ENCODE results near the gene NRIP1. TPM values are rescaled to one million over a fixed set of nuclear protein-coding genes. Genes with fewer than 3 reads are reported as not detected.

NRIP1 gene
- polyA plus RNA-seq, 1 donor, result 44.5 TPM

DNA sequence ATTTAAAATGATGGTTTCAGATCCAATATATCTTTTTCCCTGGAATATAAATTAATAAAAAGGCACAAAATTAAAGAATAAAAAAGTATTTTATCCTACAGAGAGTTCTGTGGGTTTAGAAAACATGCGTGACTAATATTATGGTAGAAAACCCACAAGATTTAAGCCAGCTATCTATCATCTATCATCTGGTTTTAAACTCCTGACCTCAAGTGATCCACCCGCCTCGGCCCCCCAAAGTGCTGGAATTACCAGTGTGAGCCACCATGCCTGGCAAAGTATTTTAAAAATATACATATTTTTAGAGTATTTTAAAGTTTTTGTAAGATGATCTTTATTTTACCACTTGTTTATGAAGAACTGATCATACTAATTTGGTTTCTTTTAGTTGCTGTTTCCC, 79.5 kb downstream of the NRIP1 start:
- Histone ChIP-seq H3K27ac (ENCODE audit: low read length) (no peak overlapping the region), H3K4me3 (ENCODE audit: low read length) (no peak overlapping the region), H3K27me3 (ENCODE audit: control insufficient read depth, insufficient read depth, low read length) (no peaks in the 10 kb centered on the region), H3K4me1 (ENCODE audit: control insufficient read depth, insufficient read depth, low read length) (peaks cover 7% of the 10 kb centered on the region), H3K36me3 (ENCODE audit: control insufficient read depth, insufficient read depth, low read length) (peaks cover 35% of the 10 kb centered on the region), H3K9me3 (ENCODE audit: control insufficient read depth, low read depth, low read length) (no peaks in the 10 kb centered on the region)
- no CpG with 5 or more reads among the region's 3 CpGs for WGBS (ENCODE audit: insufficient coverage, low lambda C conversion rate)
- DNase-seq, result no peak

DNA sequence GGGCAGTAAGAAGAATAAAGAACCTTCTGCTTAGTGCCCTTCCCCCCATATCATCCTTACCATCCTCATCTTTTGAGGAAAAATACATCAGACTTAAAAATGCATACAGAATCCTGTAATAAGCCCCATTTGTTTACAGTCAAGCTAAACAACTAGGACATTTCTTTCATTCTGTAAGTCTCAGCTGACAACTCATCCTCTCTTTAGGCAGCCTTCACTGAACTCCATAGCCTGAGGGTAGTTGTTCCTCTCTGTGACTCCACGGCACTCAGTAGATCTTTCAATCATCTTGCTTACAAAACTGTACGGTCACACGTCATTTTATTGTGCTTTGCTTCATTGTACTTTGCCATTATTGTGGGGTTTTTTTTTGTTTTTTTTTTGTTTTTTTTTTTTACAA, 82.5 kb downstream of the NRIP1 start:
- no peak overlapping the region for H3K27ac ChIP-seq (ENCODE audit: low read length)
- DNase-seq, result no peak

GRCh38 chr21:14981246-14981645, 83.6 kb downstream of the NRIP1 start:
- Histone ChIP-seq H3K9me3 (ENCODE audit: control insufficient read depth, low read depth, low read length) (no peaks in the 10 kb centered on the region), H3K4me1 (ENCODE audit: control insufficient read depth, insufficient read depth, low read length) (no peaks in the 10 kb centered on the region), H3K27ac (ENCODE audit: low read length) (no peak overlapping the region), H3K4me3 (ENCODE audit: low read length) (no peak overlapping the region), H3K36me3 (ENCODE audit: control insufficient read depth, insufficient read depth, low read length) (peaks cover 19% of the 10 kb centered on the region), H3K27me3 (ENCODE audit: control insufficient read depth, insufficient read depth, low read length) (no peaks in the 10 kb centered on the region)
- DNase-seq, result no peak
- WGBS (ENCODE audit: insufficient coverage, low lambda C conversion rate), result 88% methylated on average over 3 of the region's 5 CpGs

More for the DNA sequence above, 82.5 kb downstream of the NRIP1 start:
- no peaks in the 10 kb centered on the region for H3K9me3 ChIP-seq (ENCODE audit: control insufficient read depth, low read depth, low read length)
- peaks cover 23% of the 10 kb centered on the region for H3K36me3 ChIP-seq (ENCODE audit: control insufficient read depth, insufficient read depth, low read length)
- no peaks in the 10 kb centered on the region for H3K27me3 ChIP-seq (ENCODE audit: control insufficient read depth, insufficient read depth, low read length)
- WGBS (ENCODE audit: insufficient coverage, low lambda C conversion rate), result 75% methylated on average over 2 of the region's 3 CpGs
- H3K4me3 ChIP-seq (ENCODE audit: low read length), result no peak overlapping the region
- no peaks in the 10 kb centered on the region for H3K4me1 ChIP-seq (ENCODE audit: control insufficient read depth, insufficient read depth, low read length)

GRCh38 chr21:14979264-14979663, 85.5 kb downstream of the NRIP1 start:
- Histone ChIP-seq H3K9me3 (ENCODE audit: control insufficient read depth, low read depth, low read length) (no peaks in the 10 kb centered on the region), H3K27me3 (ENCODE audit: control insufficient read depth, insufficient read depth, low read length) (no peaks in the 10 kb centered on the region), H3K4me3 (ENCODE audit: low read length) (no peak overlapping the region), H3K27ac (ENCODE audit: low read length) (no peak overlapping the region), H3K4me1 (ENCODE audit: control insufficient read depth, insufficient read depth, low read length) (no peaks in the 10 kb centered on the region), H3K36me3 (ENCODE audit: control insufficient read depth, insufficient read depth, low read length) (peaks cover 17% of the 10 kb centered on the region)
- no peak for DNase-seq

DNA sequence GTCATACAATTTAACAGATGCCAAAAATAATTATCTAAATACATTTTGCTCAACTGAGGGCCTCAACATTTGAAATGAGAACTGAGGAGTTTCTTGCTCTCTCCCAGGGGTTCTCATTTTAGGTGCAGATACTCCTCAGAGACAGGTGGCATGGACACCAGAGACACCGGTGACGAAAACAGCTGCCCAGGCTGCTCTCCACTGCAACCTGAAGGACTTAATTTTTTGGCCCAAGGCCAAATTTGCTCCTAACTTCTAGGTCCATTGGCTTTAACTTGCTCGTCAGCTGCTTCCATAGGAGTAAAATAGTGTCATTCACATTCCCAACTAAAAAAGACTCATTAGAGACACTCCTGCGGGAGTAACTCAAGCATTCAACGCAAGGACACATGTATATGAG, 87.0 kb downstream of the NRIP1 start:
- no peak overlapping the region for H3K4me3 ChIP-seq (ENCODE audit: low read length)
- no peak for DNase-seq

GRCh38 chr21:14975136-14975919, 89.5 kb downstream of the NRIP1 start:
- H3K36me3 ChIP-seq (ENCODE audit: control insufficient read depth, insufficient read depth, low read length), result peaks cover 7% of the 10 kb centered on the region
- H3K27ac ChIP-seq (ENCODE audit: low read length), result no peak overlapping the region
- no peaks in the 10 kb centered on the region for H3K4me1 ChIP-seq (ENCODE audit: control insufficient read depth, insufficient read depth, low read length)
- H3K27me3 ChIP-seq (ENCODE audit: control insufficient read depth, insufficient read depth, low read length), result no peaks in the 10 kb centered on the region
- H3K4me3 ChIP-seq (ENCODE audit: low read length), result no peak overlapping the region
- H3K9me3 ChIP-seq (ENCODE audit: control insufficient read depth, low read depth, low read length), result no peaks in the 10 kb centered on the region
- no peak for DNase-seq
- WGBS (ENCODE audit: insufficient coverage, low lambda C conversion rate), result 90% methylated on average over 2 of the region's 6 CpGs

More for the DNA sequence above, 87.0 kb downstream of the NRIP1 start:
- no CpG with 5 or more reads among the region's 5 CpGs for WGBS (ENCODE audit: insufficient coverage, low lambda C conversion rate)
- H3K36me3 ChIP-seq (ENCODE audit: control insufficient read depth, insufficient read depth, low read length), result peaks cover 9% of the 10 kb centered on the region
- H3K27me3 ChIP-seq (ENCODE audit: control insufficient read depth, insufficient read depth, low read length), result no peaks in the 10 kb centered on the region
- H3K27ac ChIP-seq (ENCODE audit: low read length), result no peak overlapping the region
- H3K4me1 ChIP-seq (ENCODE audit: control insufficient read depth, insufficient read depth, low read length), result no peaks in the 10 kb centered on the region
- H3K9me3 ChIP-seq (ENCODE audit: control insufficient read depth, low read depth, low read length), result no peaks in the 10 kb centered on the region

DNA sequence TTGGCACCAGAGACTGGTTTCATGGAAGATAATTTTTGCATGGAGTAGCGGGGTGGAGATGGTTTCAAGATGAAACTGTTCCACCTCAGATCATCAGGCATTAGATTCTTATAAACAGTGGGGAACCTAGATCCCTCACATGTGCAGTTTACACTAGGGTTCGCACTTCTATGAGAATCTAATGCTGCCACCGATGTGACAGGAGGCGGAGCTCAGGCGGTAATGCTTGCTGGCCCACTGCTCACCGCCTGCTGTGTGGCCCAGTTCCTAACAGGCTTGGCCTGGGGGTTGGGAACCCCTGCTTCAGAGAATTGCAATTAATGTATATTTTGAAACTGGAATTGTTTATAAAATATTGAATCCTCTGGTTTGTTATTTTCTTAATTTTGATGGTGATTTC, 92.1 kb downstream of the NRIP1 start:
- no peaks in the 10 kb centered on the region for H3K27me3 ChIP-seq (ENCODE audit: control insufficient read depth, insufficient read depth, low read length)
- H3K27ac ChIP-seq (ENCODE audit: low read length), result no peak overlapping the region
- H3K36me3 ChIP-seq (ENCODE audit: control insufficient read depth, insufficient read depth, low read length), result peaks cover 13% of the 10 kb centered on the region
- no peak overlapping the region for H3K4me3 ChIP-seq (ENCODE audit: low read length)
- DNase-seq, result no peak
- no peaks in the 10 kb centered on the region for H3K9me3 ChIP-seq (ENCODE audit: control insufficient read depth, low read depth, low read length)
- no CpG with 5 or more reads among the region's 6 CpGs for WGBS (ENCODE audit: insufficient coverage, low lambda C conversion rate)
- no peaks in the 10 kb centered on the region for H3K4me1 ChIP-seq (ENCODE audit: control insufficient read depth, insufficient read depth, low read length)

GRCh38 chr21:14968821-14969220, 96.0 kb downstream of the NRIP1 start:
- Histone ChIP-seq H3K27ac (ENCODE audit: low read length) (no peak overlapping the region), H3K4me1 (ENCODE audit: control insufficient read depth, insufficient read depth, low read length) (no peaks in the 10 kb centered on the region), H3K27me3 (ENCODE audit: control insufficient read depth, insufficient read depth, low read length) (no peaks in the 10 kb centered on the region), H3K36me3 (ENCODE audit: control insufficient read depth, insufficient read depth, low read length) (peaks cover 30% of the 10 kb centered on the region), H3K4me3 (ENCODE audit: low read length) (no peak overlapping the region), H3K9me3 (ENCODE audit: control insufficient read depth, low read depth, low read length) (no peaks in the 10 kb centered on the region)
- 88% methylated on average over 1 of the region's 1 CpG for WGBS (ENCODE audit: insufficient coverage, low lambda C conversion rate)
- no peak for DNase-seq

DNA sequence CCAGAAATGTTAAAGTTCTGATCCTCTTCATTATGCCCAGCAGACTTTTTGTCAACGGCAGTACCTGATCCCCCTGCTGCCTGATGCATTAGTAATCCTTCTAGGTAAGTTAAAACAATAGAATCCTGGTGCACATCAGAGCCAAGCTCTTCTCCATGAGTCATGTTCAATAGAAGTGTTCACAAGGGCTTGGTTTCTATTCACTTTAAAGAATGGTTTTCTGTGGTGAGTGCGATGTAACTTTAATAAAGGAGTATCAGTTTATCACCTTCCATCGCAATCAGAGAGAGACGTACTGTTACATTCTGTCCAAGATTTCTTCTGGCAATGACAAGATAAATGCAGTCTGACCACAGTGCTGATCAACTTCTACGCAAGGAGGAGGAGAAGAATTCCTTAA, 96.8 kb downstream of the NRIP1 start:
- WGBS (ENCODE audit: insufficient coverage, low lambda C conversion rate), result no CpG with 5 or more reads among the region's 5 CpGs
- DNase-seq, result no peak
- Histone ChIP-seq H3K4me1 (ENCODE audit: control insufficient read depth, insufficient read depth, low read length) (no peaks in the 10 kb centered on the region), H3K27me3 (ENCODE audit: control insufficient read depth, insufficient read depth, low read length) (no peaks in the 10 kb centered on the region), H3K4me3 (ENCODE audit: low read length) (no peak overlapping the region), H3K9me3 (ENCODE audit: control insufficient read depth, low read depth, low read length) (no peaks in the 10 kb centered on the region), H3K27ac (ENCODE audit: low read length) (no peak overlapping the region), H3K36me3 (ENCODE audit: control insufficient read depth, insufficient read depth, low read length) (peaks cover 36% of the 10 kb centered on the region)

GRCh38 chr21:14964621-14965020, 100.2 kb downstream of the NRIP1 start:
- no peaks in the 10 kb centered on the region for H3K27me3 ChIP-seq (ENCODE audit: control insufficient read depth, insufficient read depth, low read length)
- H3K36me3 ChIP-seq (ENCODE audit: control insufficient read depth, insufficient read depth, low read length), result peaks cover 36% of the 10 kb centered on the region
- no peaks in the 10 kb centered on the region for H3K4me1 ChIP-seq (ENCODE audit: control insufficient read depth, insufficient read depth, low read length)
- H3K9me3 ChIP-seq (ENCODE audit: control insufficient read depth, low read depth, low read length), result no peaks in the 10 kb centered on the region
- no peak overlapping the region for H3K27ac ChIP-seq (ENCODE audit: low read length)
- no peak overlapping the region for H3K4me3 ChIP-seq (ENCODE audit: low read length)
- DNase-seq, result no peak
- 80% methylated on average over 2 of the region's 6 CpGs for WGBS (ENCODE audit: insufficient coverage, low lambda C conversion rate)

GRCh38 chr21:14962217-14962616, 102.6 kb downstream of the NRIP1 start:
- H3K4me1 ChIP-seq (ENCODE audit: control insufficient read depth, insufficient read depth, low read length), result no peaks in the 10 kb centered on the region
- H3K9me3 ChIP-seq (ENCODE audit: control insufficient read depth, low read depth, low read length), result no peaks in the 10 kb centered on the region
- 78% methylated on average over 2 of the region's 3 CpGs for WGBS (ENCODE audit: insufficient coverage, low lambda C conversion rate)
- H3K4me3 ChIP-seq (ENCODE audit: low read length), result no peak overlapping the region
- H3K36me3 ChIP-seq (ENCODE audit: control insufficient read depth, insufficient read depth, low read length), result peaks cover 23% of the 10 kb centered on the region
- no peak for DNase-seq
- no peak overlapping the region for H3K27ac ChIP-seq (ENCODE audit: low read length)
- H3K27me3 ChIP-seq (ENCODE audit: control insufficient read depth, insufficient read depth, low read length), result no peaks in the 10 kb centered on the region

Data from large intestine (tissue), 3 donors.